ENCODE data around the gene LARP1B.
A peak's percentile ranks its signal among the peaks of the same experiment; 100 is the strongest.
"Not testable (repeated sequence)": the region's sequence is repeated elsewhere in the genome, so short reads cannot be mapped to it uniquely, and the experiment has no call there.

Gene LARP1B

GRCh38 chr4:128141866-128142265 lies 80.8 kb downstream of the LARP1B start:
- no peak for DNase-seq

GRCh38 chr4:128145727-128146126 lies 84.6 kb downstream of the LARP1B start:
- DNase-seq: no peak

DNA sequence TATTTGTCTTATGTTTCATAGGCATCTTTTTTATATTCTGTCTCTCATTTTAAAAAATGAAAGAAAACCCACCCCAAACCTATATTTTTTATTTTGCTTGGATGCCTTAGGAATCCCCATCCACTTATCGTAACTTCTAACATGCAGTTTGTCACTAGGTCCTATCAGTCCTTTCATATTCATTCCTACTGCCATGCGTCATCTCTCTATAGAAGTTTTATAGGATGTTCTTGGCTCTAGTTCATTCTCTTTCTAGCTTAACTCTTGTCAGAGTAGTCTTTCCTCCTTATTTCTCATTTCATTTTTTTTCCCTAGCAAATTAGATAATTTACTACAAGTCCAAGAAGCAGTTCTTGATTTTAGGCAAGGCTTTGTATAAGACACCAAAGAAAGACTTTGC lies 92.7 kb downstream of the LARP1B start:
- no peak for DNase-seq

- no peak for DNase-seq
Measured at GRCh38 chr4:128155231-128155855, 94.2 kb downstream of the LARP1B start.

DNA sequence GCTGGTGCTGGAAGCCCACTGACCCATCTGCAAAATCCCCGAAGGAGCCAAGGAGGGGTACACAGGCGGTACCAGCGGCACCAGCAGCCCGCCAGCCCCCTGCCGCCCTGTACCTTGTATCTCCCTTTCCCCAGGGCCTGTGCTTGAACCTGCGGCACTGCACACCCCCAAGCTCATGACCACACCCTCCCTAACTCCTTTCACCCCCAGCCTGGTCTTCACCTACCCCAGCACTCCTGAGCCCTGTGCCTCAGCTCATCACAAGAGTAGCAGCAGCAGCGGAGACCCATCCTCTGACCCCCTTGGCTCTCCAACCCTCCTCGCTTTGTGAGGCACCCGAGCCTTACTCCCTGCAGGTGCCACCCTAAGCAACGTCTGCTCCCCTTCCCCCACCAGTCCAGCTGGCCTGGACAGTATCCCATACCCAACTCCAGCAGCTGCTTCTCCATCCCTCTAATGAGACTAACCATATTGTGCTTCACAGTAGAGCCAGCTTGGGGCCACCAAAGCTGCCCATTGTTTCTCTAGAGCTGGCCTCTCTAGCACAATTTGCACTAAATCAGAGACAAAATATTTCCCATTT lies 94.9 kb downstream of the LARP1B start:
- DNase-seq: no peak

GRCh38 chr4:128156472-128156871 lies 95.4 kb downstream of the LARP1B start:
- not testable (repeated sequence) for DNase-seq

GRCh38 chr4:128158894-128159293 lies 97.8 kb downstream of the LARP1B start:
- DNase-seq: no peak

GRCh38 chr4:128159967-128160366 lies 98.9 kb downstream of the LARP1B start:
- DNase-seq: no peak

- DNase-seq: no peak
Measured at GRCh38 chr4:128161138-128161537, 100.0 kb downstream of the LARP1B start.

DNA sequence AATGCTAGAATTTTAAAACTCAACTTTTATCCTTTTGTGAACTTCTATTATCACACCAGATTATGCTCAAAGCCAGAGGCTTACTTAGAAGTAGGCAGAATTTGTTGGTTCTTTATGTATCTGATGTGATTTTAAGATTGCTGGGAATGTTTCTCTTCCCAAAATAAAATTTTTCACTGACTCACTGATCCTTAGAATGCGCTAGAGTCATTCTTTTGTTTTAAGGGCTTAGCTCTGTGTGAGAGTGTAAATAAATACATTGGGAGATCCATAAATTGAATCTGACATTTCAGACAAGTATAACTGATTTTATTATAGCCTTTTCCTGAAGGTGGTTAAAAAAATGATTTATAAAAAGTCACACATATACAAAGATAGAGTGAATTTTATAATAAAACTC lies 101.3 kb downstream of the LARP1B start:
- no peak for DNase-seq

DNA sequence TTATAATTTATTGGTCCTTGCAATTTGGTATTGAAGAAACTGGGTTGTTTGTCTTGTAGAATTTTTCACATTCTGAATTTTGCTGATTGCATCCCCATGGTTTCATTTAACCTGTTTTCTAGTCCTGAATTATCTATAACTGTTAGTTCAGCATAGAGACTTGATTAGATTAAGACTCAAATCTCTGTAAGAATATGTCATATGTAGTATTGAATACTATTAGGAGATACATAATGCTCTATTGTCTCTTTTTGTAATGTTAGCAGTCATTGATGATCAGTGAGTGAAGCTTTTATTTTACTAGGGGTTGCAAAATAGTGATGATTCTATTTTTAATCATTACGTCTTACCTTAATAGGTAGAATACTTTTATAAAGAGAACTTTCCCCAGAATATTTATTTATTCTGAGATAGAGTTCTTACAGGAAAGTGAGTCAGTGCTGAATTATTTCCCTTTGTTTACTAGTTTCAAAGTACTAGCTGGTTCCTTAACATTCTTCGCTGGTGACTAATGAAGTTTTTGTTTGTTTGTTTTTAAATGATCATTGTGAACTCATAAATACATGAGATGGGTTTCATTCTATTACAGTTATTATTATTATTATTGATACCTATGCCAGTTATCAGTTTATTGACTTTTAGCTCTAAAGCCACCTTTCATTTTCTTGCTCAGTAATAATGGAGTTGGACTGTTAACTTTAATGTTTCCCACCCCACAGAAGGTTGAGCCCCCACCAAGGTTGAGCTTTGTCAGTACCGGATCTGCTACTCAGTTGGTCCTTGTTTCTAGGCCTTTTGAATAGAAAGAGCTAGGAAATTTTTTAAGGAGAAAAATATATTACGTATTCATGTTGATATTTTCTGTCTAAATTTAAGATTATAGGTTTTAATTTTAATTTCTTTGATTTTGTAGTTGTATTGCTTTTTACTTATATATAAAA lies 102.3 kb downstream of the LARP1B start:
- no peak for DNase-seq

- DNase-seq: no peak
Measured at GRCh38 chr4:128166982-128167381, 105.9 kb downstream of the LARP1B start.

GRCh38 chr4:128168701-128169100 lies 107.6 kb downstream of the LARP1B start:
- DNase-seq: no peak

GRCh38 chr4:128169245-128169644 lies 108.1 kb downstream of the LARP1B start:
- no peak for DNase-seq

- no peak for DNase-seq
Measured at GRCh38 chr4:128176643-128177042, 115.5 kb downstream of the LARP1B start.

GRCh38 chr4:128177498-128177897 lies 116.4 kb downstream of the LARP1B start:
- no peak for DNase-seq

DNA sequence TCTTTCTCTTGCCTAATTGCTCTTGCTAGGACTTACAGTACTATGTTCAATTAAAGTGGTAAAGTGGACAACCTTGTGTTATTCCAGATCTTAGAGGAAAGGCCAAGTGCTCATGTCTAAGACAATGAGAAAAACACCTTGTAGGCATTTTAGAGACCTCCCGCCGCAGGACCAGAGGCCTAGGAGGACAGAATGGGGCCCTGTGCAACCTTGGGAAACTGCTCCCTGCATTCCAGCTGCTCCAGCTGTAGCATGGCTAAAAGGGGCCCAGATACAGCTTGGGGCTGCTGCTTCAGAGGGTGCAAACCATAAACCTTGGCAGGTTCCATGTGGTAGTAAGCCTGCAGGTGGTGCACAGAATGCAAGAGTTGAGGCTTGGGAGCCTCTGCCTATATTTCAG lies 125.5 kb downstream of the LARP1B start:
- DNase-seq: no peak

GRCh38 chr4:128191115-128191781 lies 130.1 kb downstream of the LARP1B start:
- peak; percentile 11 for DNase-seq

GRCh38 chr4:128220286-128221235 lies 159.4 kb downstream of the LARP1B start:
- no peak for DNase-seq

- DNase-seq: no peak
Measured at GRCh38 chr4:128221586-128221985, 160.5 kb downstream of the LARP1B start.

GRCh38 chr4:128225148-128225547 lies 164.0 kb downstream of the LARP1B start:
- no peak for DNase-seq

GRCh38 chr4:128227991-128228571 lies 167.0 kb downstream of the LARP1B start:
- DNase-seq: peak; percentile 52

Measured in DMS153 (cell line).